ENCODE results near the gene TMEM109. TPM values are rescaled to one million over a fixed set of nuclear protein-coding genes. Genes with fewer than 3 reads are reported as not detected.

Gene TMEM109
- total and polyA plus RNA-seq, 2 of the 13 experiments (the other 11 are each of a cell fraction or from before 2014, with no cell fraction given) = 7.7 to 18.0 TPM

GRCh38 chr11:60880643-60881282 lies 33.2 kb upstream of the TMEM109 start (continued):
- TF ChIP-seq FOSL2 (CRISPR knock-in tag; IDR thresholded peaks at IDR 0.05) (peak; percentile 90), ZNF547 (CRISPR knock-in tag; IDR thresholded peaks at IDR 0.05) (no peak), ZNF83 (CRISPR knock-in tag; IDR thresholded peaks at IDR 0.05; ENCODE audit: borderline replicate concordance) (no peak), ZNF687 (CRISPR knock-in tag; IDR thresholded peaks at IDR 0.05) (peak; percentile 23; the same call in 1 of the 2 replicates), SMAD1 (CRISPR knock-in tag; IDR thresholded peaks at IDR 0.05; ENCODE audit: borderline replicate concordance, low read depth) (no peak), GABPA (IDR thresholded peaks at IDR 0.05; ENCODE audit: low read depth, low read length) (no peak), GABPA (CRISPR knock-in tag; IDR thresholded peaks at IDR 0.05; ENCODE audit: low read depth) (peak; percentile 67; the same call in 1 of the 2 replicates), ZNF160 (CRISPR knock-in tag; IDR thresholded peaks at IDR 0.05) (peak; percentile 75; the same call in 1 of the 2 replicates), FIP1L1 (IDR thresholded peaks at IDR 0.05; ENCODE audit: borderline replicate concordance, insufficient read depth, low read depth, low read length) (no peak), SNAPC5 (CRISPR knock-in tag; IDR thresholded peaks at IDR 0.05; ENCODE audit: borderline replicate concordance) (no peak), CC2D1A (CRISPR knock-in tag; IDR thresholded peaks at IDR 0.05) (no peak), JDP2 (CRISPR knock-in tag; IDR thresholded peaks at IDR 0.05; ENCODE audit: borderline replicate concordance) (no peak; the same call in 1 of the 2 replicates), PRMT3 (CRISPR knock-in tag; IDR thresholded peaks at IDR 0.05; ENCODE audit: borderline replicate concordance, low read depth) (no peak), ZNF20 (CRISPR knock-in tag; IDR thresholded peaks at IDR 0.05) (no peak), NFYB (CRISPR knock-in tag; IDR thresholded peaks at IDR 0.05) (no peak), ZNF207 (IDR thresholded peaks at IDR 0.05; ENCODE audit: borderline replicate concordance) (no peak), ZNF710 (CRISPR knock-in tag; IDR thresholded peaks at IDR 0.05; ENCODE audit: borderline replicate concordance) (peak; percentile 90; the same call in 1 of the 2 replicates), NR2C2 (CRISPR knock-in tag; IDR thresholded peaks at IDR 0.05; ENCODE audit: borderline replicate concordance) (peak; percentile 61), HIVEP1 (CRISPR knock-in tag; IDR thresholded peaks at IDR 0.05) (peak; percentile 79), NRL (CRISPR knock-in tag; IDR thresholded peaks at IDR 0.05; ENCODE audit: borderline replicate concordance) (0 out of 2 replicates have a peak, but pooled peaks have one; percentile 58), RXRA (CRISPR knock-in tag; IDR thresholded peaks at IDR 0.05) (peak; percentile 86; the same call in 1 of the 2 replicates), RBM22 (optimal IDR thresholded peaks at IDR 0.05; ENCODE audit: low read length) (no peak), TFDP1 (CRISPR knock-in tag; IDR thresholded peaks at IDR 0.05; ENCODE audit: borderline replicate concordance) (peak; percentile 34; the same call in 1 of the 2 replicates)
